Endothelial cell (in vitro differentiated cells): ENCODE measurements around the gene KLHL26. TPM values are rescaled to one million over a fixed set of nuclear protein-coding genes. Genes with fewer than 3 reads are reported as not detected.

Source experiments
- DNase-seq: peaks from one replicate; pipeline ENCODE4 v3.0.0; 2021; ENCODE audit warnings: low spot score
- H3K27ac Mint-ChIP-seq: one replicate; pipeline ENCODE4 v1.8.0; 2021; ENCODE audit warnings: mixed read lengths, inconsistent platforms; ENCODE audit not compliant: unreplicated experiment
- H3K27me3 Mint-ChIP-seq: one replicate; pipeline ENCODE4 v1.8.0; 2021; ENCODE audit warnings: mild to moderate bottlenecking, moderate library complexity, mixed read lengths, inconsistent platforms; ENCODE audit not compliant: unreplicated experiment
- H3K36me3 Mint-ChIP-seq: one replicate; pipeline ENCODE4 v1.8.0; 2021; ENCODE audit warnings: mild to moderate bottlenecking, low read depth, mixed read lengths, inconsistent platforms; ENCODE audit not compliant: unreplicated experiment
- H3K4me1 Mint-ChIP-seq: one replicate; pipeline ENCODE4 v1.8.0; 2021; ENCODE audit warnings: mild to moderate bottlenecking, mixed read lengths, inconsistent platforms; ENCODE audit not compliant: unreplicated experiment
- H3K4me3 Mint-ChIP-seq: one replicate; pipeline ENCODE4 v1.8.0; 2021; ENCODE audit warnings: mild to moderate bottlenecking, mixed read lengths, inconsistent platforms; ENCODE audit not compliant: unreplicated experiment
- H3K9me3 Mint-ChIP-seq: one replicate; pipeline ENCODE4 v1.8.0; 2021; ENCODE audit warnings: mixed read lengths, inconsistent platforms; ENCODE audit not compliant: unreplicated experiment
- long read RNA-seq: library from polyadenylated mRNA; unstranded; transcript quantifications from one replicate; pipeline ENCODE4 v2.0.0, GENCODE V29; 2020; ENCODE audit not compliant: unreplicated experiment
- total RNA-seq: library from RNA; stranded (reverse); fragmentation: NEBNext Ultra II Directional; extraction: Animal tissue kit (Norgen Biotek cat#: 25700); gene quantifications from one replicate; pipeline ENCODE4 v1.2.1, GENCODE V29; 2021; ENCODE audit not compliant: unreplicated experiment
- TF ChIP-seq, protein P1 (sequence below): fragments of 200-600 bp; sonication (generic); IDR thresholded peaks from one replicate; pipeline ENCODE4 v1.5.0; 2021; ENCODE audit warnings: antibody characterized with exemption; ENCODE audit not compliant: unreplicated experiment

KLHL26 gene, protein sequence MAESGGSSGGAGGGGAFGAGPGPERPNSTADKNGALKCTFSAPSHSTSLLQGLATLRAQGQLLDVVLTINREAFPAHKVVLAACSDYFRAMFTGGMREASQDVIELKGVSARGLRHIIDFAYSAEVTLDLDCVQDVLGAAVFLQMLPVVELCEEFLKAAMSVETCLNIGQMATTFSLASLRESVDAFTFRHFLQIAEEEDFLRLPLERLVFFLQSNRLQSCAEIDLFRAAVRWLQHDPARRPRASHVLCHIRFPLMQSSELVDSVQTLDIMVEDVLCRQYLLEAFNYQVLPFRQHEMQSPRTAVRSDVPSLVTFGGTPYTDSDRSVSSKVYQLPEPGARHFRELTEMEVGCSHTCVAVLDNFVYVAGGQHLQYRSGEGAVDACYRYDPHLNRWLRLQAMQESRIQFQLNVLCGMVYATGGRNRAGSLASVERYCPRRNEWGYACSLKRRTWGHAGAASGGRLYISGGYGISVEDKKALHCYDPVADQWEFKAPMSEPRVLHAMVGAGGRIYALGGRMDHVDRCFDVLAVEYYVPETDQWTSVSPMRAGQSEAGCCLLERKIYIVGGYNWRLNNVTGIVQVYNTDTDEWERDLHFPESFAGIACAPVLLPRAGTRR
- 5.1 TPM for total RNA-seq
- long read RNA-seq, result 0 reads

GRCh38 chr19:18636969-18637629 lies at the start of gene KLHL26:
KLHL26 (plus strand) TSS chr19:18637028; CDS start chr19:18637055, 27 bp downstream.
- H3K9me3 Mint-ChIP-seq, result no peaks in the 10 kb centered on the region
- no peak for DNase-seq
- H3K36me3 Mint-ChIP-seq, result peaks cover 8% of the 10 kb centered on the region
- H3K27ac Mint-ChIP-seq, result no peak within 1 kb of the TSS
- peaks cover 11% of the 10 kb centered on the region for H3K27me3 Mint-ChIP-seq
- peaks cover 2% of the 10 kb centered on the region for H3K4me1 Mint-ChIP-seq
- peak within 1 kb of the TSS; percentile 86 for H3K4me3 Mint-ChIP-seq
- TF ChIP-seq, protein P1, sequence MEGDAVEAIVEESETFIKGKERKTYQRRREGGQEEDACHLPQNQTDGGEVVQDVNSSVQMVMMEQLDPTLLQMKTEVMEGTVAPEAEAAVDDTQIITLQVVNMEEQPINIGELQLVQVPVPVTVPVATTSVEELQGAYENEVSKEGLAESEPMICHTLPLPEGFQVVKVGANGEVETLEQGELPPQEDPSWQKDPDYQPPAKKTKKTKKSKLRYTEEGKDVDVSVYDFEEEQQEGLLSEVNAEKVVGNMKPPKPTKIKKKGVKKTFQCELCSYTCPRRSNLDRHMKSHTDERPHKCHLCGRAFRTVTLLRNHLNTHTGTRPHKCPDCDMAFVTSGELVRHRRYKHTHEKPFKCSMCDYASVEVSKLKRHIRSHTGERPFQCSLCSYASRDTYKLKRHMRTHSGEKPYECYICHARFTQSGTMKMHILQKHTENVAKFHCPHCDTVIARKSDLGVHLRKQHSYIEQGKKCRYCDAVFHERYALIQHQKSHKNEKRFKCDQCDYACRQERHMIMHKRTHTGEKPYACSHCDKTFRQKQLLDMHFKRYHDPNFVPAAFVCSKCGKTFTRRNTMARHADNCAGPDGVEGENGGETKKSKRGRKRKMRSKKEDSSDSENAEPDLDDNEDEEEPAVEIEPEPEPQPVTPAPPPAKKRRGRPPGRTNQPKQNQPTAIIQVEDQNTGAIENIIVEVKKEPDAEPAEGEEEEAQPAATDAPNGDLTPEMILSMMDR, result no peak

GRCh38 chr19:18587561-18587960 lies 49.3 kb upstream of the KLHL26 start:
- no peaks in the 10 kb centered on the region for H3K9me3 Mint-ChIP-seq
- TF ChIP-seq, protein P1, result no peak
- peaks cover 38% of the 10 kb centered on the region for H3K4me1 Mint-ChIP-seq
- no peak for DNase-seq
- peaks cover 14% of the 10 kb centered on the region for H3K27me3 Mint-ChIP-seq
- peak overlapping the region; percentile 91 for H3K4me3 Mint-ChIP-seq
- peaks cover 12% of the 10 kb centered on the region for H3K36me3 Mint-ChIP-seq
- peak overlapping the region; percentile 86 for H3K27ac Mint-ChIP-seq

DNA sequence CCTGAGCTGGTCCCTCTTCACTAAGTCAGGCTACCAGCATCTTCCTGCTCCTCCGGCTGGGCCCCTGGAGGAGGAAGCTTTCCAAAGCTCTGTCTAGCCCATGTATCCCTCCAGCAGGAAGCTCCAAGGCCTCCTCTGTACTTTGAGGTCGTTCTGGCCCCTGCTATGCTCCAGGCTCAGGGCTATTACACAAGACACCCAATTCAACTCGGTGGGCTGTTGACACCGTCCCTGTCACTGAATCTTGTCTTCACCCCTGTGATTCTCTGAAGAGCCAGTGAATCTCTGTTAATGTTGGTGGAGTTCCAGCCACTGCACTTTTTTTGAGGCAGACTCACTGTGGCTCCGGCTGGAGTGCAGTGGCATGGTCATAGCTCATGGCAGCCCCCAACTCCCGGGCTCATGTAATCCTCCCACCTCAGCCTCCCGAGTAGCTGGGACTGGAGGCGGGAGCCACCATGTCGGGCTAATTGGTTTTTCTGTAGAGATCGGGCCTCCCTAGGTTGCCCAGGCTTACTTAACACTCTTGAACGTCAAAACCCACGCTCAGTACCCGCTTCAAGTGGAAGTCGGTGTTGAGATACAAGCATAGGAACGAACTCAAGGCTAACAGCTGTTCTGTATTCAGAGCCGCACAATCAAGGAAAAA lies 48.7 kb upstream of the KLHL26 start:
- peak overlapping the region; percentile 91 for H3K4me3 Mint-ChIP-seq
- H3K27me3 Mint-ChIP-seq, result peaks cover 18% of the 10 kb centered on the region
- H3K27ac Mint-ChIP-seq, result peak overlapping the region; percentile 86
- TF ChIP-seq, protein P1, result no peak
- peaks cover 38% of the 10 kb centered on the region for H3K4me1 Mint-ChIP-seq
- no peaks in the 10 kb centered on the region for H3K9me3 Mint-ChIP-seq
- peaks cover 12% of the 10 kb centered on the region for H3K36me3 Mint-ChIP-seq
- no peak for DNase-seq

DNA sequence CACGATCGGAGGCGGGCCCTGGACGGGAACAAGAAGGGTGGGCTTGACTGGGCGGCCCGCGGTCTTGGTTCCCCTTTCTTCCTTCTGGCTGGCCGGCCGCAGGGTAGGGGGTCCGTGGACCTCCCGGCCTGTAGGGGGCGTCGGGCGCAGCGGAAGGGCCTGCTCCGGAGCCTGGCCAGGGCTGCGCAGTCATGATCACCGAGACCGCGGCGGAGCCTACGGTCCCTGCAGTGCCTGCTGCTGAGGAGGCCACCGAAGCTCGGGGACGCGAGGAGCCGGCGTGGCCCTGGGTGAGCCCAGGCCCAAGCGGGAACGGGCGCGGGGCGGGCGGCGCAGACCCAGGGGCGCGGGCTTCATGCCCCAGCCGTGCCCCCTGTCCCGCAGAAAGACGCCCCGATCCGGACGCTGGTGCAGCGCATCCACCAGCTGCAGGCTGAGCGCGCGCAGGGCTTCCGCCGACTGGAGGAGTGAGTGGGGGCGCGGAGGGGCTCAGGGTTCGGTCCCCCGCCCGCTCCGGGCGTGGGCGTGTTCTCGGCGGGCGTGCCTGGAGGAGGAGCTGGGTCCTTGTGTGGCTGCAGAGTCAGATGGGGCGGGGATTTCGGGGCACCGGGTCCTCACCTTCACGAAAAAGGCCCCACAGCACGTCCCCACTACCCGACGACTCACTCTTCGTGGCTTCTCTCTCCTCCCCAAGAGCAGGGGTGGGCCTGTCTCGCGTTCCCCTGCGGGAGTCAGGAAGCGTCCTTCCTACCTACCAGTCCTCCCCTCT lies 48.0 kb upstream of the KLHL26 start, which contains the start of gene REX1BD:
Gene REX1BD, plus strand, starts transcription at position 188 of the 769 bp plus-strand sequence. Its CDS starts 4 bp downstream, at position 192.
- H3K4me1 Mint-ChIP-seq, result peaks cover 41% of the 10 kb centered on the region
- no peaks in the 10 kb centered on the region for H3K9me3 Mint-ChIP-seq
- peak; percentile 85 for DNase-seq
- H3K36me3 Mint-ChIP-seq, result peaks cover 12% of the 10 kb centered on the region
- H3K27me3 Mint-ChIP-seq, result peaks cover 21% of the 10 kb centered on the region
- peak within 1 kb of the TSS; percentile 93 for H3K4me3 Mint-ChIP-seq
- peak within 1 kb of the TSS; percentile 86 for H3K27ac Mint-ChIP-seq
- TF ChIP-seq, protein P1, result peak; percentile 90
